HG03565 (cell line): ENCODE results near the gene RASA1.

Experiments
- ATAC-seq: cut with Tn5 transposase; IDR thresholded peaks from one replicate; pipeline ENCODE4 v1.9.1; 2021; ENCODE audit warnings: mild to moderate bottlenecking, moderate library complexity; ENCODE audit not compliant: unreplicated experiment

The RASA1 gene

GRCh38 chr5:87438231-87438630 is 170.5 kb downstream of the RASA1 start:
- no peak for ATAC-seq
